Pancreas (tissue), 10 donors: ENCODE measurements around the gene SLC19A1. TPM values are rescaled to one million over a fixed set of nuclear protein-coding genes. Genes with fewer than 3 reads are reported as not detected.

Source experiments
- ATAC-seq, 4 donors: fragments of 200-7000 bp; cut with Tn5 transposase; one replicate each; pipeline versions ENCODE4 v1.8.0 to v1.9.1; 2020; ENCODE audit warnings: mild to moderate bottlenecking in 4 of 4, moderate library complexity in 4 of 4
- DNase-seq, 6 donors: peaks; one replicate each; pipeline ENCODE4 v3.0.0-alpha.2; 2020
- FAIRE-seq: peaks from 2 replicates; lab custom pipeline; 2012; peaks lifted over from hg19 to GRCh38; lab: Jason Lieb, UNC
- H3K27ac ChIP-seq, 4 donors: fragments of 200-600 bp; sonication (generic); 1 replicate in 3 of 4; 2 replicates in 1 of 4; pipeline versions ENCODE4 v1.5.0 to v1.8.0; 2020
- H3K27me3 ChIP-seq, 4 donors: fragments of 200-600 bp; one replicate each; pipeline ENCODE4 v1.8.0; 2021
- H3K36me3 ChIP-seq, 3 donors: fragments of 200-600 bp; sonication (generic) in 1 of 3; one replicate each; pipeline versions ENCODE4 v1.5.0 to v1.8.0; 2020 to 2021
- H3K4me1 ChIP-seq, 3 donors: fragments of 200-600 bp; one replicate each; pipeline ENCODE4 v1.8.0; 2021
- H3K4me3 ChIP-seq, 4 donors: fragments of 200-600 bp; sonication (generic) in 2 of 4; one replicate each; pipeline versions ENCODE4 v1.5.0 to v1.8.0; 2020 to 2021
- H3K9me3 ChIP-seq, 4 donors: fragments of 200-600 bp; one replicate each; pipeline ENCODE4 v1.8.0; 2021
- CTCF ChIP-seq, 4 donors: fragments of 200-600 bp; sonication (generic) in 3 of 4; IDR thresholded peaks; one replicate each; pipeline versions ENCODE4 v1.5.0 to v1.8.0; 2021; ENCODE audit warnings: antibody characterized with exemption in 4 of 4
- WGBS, 2 donors: extraction: QIAGEN DNeasy Blood & Tissue Kit; methylation state at CpG; one replicate each; pipeline ENCODE4 v1.1.7; 2013; 5-methylcytosine and 5-hydroxymethylcytosine counted together
- intact Hi-C, 3 donors: fragments of 100-400 bp; cut with DNase I; formaldehyde crosslinking; loops; one replicate each; pipeline versions ENCODE4 v1.11.1 to v1.14.2; 2022
- polyA plus RNA-seq, 2 donors: library from polyadenylated mRNA; stranded (reverse); fragments of 200-250 nt; gene quantifications; one replicate each; pipeline ENCODE4 v1.2.3, GENCODE V29; 2013
- total RNA-seq, 6 donors: library from RNA; stranded (reverse); fragmentation: NEBNext Ultra II Directional in 4 of 6; extraction: Animal tissue kit (Norgen Biotek cat#: 25700) in 4 of 6; gene quantifications; one replicate each; pipeline versions ENCODE4 v1.2.1 to v1.2.4, GENCODE V29; 2021 to 2023
- donor health status: healthy with polysubstance abuse.
- donor health status: DM: no; HTN: no; CAD: no; lungs with moderate emphysema.
- donor health status: DM: no; HTN: no; CAD: no.
- donor health status: control.
- donor health status: control.
- donor health status: Bipolar disorder and iron deficiency.
- donor health status: DM: yes; HTN: yes; CAD: no.
- donor health status: DM: no; HTN: no; CAD: no.
- donor health status: DM: no; HTN: no; CAD: no.
- donor health status: DM: yes; HTN: yes; CAD: no.

SLC19A1 gene
- total and polyA plus RNA-seq, 8 donors, result 4.4 to 11.2 (median 5.4) TPM

GRCh38 chr21:45458281-45459170 is 83.7 kb downstream of the SLC19A1 start:
- Histone ChIP-seq H3K4me3 (no peak overlapping the region), H3K27ac (no peak overlapping the region), H3K4me1 (no peaks in the 10 kb centered on the region), H3K36me3 (no peaks in the 10 kb centered on the region), H3K27me3 (no peaks in the 10 kb centered on the region), H3K9me3 (no peaks in the 10 kb centered on the region)
- DNase-seq, result peak in 2 of 6 donors; percentile 14 to 62
- no peak for ATAC-seq
- 58 to 74% methylated on average over 26 to 30 of the region's 30 CpGs for WGBS, 2 donors
- TF ChIP-seq CTCF (IDR thresholded peaks at IDR 0.05), result no peak
- FAIRE-seq, result no peak
- intact Hi-C loops, result no loop called here

GRCh38 chr21:45457832-45458172 is 84.4 kb downstream of the SLC19A1 start:
- no peak for TF ChIP-seq CTCF (IDR thresholded peaks at IDR 0.05)
- Histone ChIP-seq H3K36me3 (no peaks in the 10 kb centered on the region), H3K4me3 (no peak overlapping the region), H3K9me3 (no peaks in the 10 kb centered on the region), H3K4me1 (no peaks in the 10 kb centered on the region), H3K27me3 (no peaks in the 10 kb centered on the region), H3K27ac (no peak overlapping the region)
- intact Hi-C loops, result no loop called here
- 49 to 64% methylated on average over 9 of the region's 9 CpGs for WGBS, 2 donors
- FAIRE-seq (no peak), ATAC-seq (no peak), DNase-seq (peak in 2 of 6 donors; percentile 9 to 41)

- FAIRE-seq, result no peak
- ATAC-seq, result no peak
Observed at GRCh38 chr21:45457161-45457831, 84.9 kb downstream of the SLC19A1 start.

GRCh38 chr21:45456584-45457160 is 85.6 kb downstream of the SLC19A1 start:
- ATAC-seq, result no peak
- intact Hi-C loops, result no loop called here
- H3K36me3 ChIP-seq, result no peaks in the 10 kb centered on the region
- no peak for FAIRE-seq
- peak in 2 of 6 donors; percentile 26 to 47 for DNase-seq
- WGBS, 2 donors, result 67 to 84% methylated on average over 34 to 38 of the region's 38 CpGs
- H3K4me1 ChIP-seq, result no peaks in the 10 kb centered on the region
- TF ChIP-seq CTCF (IDR thresholded peaks at IDR 0.05), result no peak
- H3K27ac ChIP-seq, result no peak overlapping the region
- H3K9me3 ChIP-seq, result no peaks in the 10 kb centered on the region
- H3K27me3 ChIP-seq, result no peaks in the 10 kb centered on the region
- H3K4me3 ChIP-seq, result no peak overlapping the region

More at GRCh38 chr21:45457161-45457831, 84.9 kb downstream of the SLC19A1 start:
- H3K27me3 ChIP-seq, result no peaks in the 10 kb centered on the region
- 62 to 74% methylated on average over 25 of the region's 25 CpGs for WGBS, 2 donors
- H3K9me3 ChIP-seq, result no peaks in the 10 kb centered on the region
- H3K27ac ChIP-seq, result no peak overlapping the region
- H3K36me3 ChIP-seq, result no peaks in the 10 kb centered on the region
- no peak overlapping the region for H3K4me3 ChIP-seq
- intact Hi-C loops, result no loop called here
- TF ChIP-seq CTCF (IDR thresholded peaks at IDR 0.05), result no peak
- peak in 2 of 6 donors; percentile 7 to 61 for DNase-seq
- H3K4me1 ChIP-seq, result no peaks in the 10 kb centered on the region
